Measurements from ENCODE around the gene SPINK1.

- TF ChIP-seq TAF1 (IDR thresholded peaks at IDR 0.05; ENCODE audit: borderline replicate concordance, insufficient read depth, low read length), result no peak
- TF ChIP-seq POLR2AphosphoS5 (IDR thresholded peaks at IDR 0.05; ENCODE audit: low read depth, low read length), result no peak
- no peak for TF ChIP-seq SIN3A (IDR thresholded peaks at IDR 0.05; ENCODE audit: borderline replicate concordance, insufficient read depth, low read length)
- TF ChIP-seq REST (IDR thresholded peaks at IDR 0.05; ENCODE audit: insufficient read depth in 1 of 2, low read depth in 2 of 2, low read length in 2 of 2), result no peak
Measured at GRCh38 chr5:147782110-147783028, 49.1 kb downstream of the SPINK1 start, which contains the start of gene JAKMIP2.
